CD4-positive, alpha-beta T cell treated with Interleukin-10 for 1 hour (primary cell): ENCODE measurements around the gene GLRX.

ENCODE experiments used
- DNase-seq: peaks from one replicate; pipeline ENCODE4 v3.0.0-alpha.2; 2020

The GLRX gene

DNA sequence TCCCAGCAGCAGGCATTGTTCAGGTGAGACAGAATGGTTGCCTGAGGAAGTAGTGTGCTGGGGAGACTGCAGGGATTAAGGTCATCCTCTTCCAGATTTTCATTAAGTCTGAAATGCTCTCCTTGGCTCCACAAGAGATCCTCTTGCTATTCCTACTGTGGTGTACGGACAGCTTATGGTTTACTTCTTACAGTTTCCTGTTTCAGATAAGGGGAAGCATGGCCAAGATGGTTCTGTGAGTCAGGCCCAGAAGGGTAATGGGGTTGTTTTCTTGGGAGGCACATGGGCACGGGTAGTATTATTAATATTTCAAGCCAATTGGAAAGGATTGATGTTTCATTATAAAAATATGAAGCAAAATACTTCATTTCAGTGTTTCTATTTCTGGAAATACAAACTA, 42.9 kb downstream of the GLRX start:
- no peak for DNase-seq

DNA sequence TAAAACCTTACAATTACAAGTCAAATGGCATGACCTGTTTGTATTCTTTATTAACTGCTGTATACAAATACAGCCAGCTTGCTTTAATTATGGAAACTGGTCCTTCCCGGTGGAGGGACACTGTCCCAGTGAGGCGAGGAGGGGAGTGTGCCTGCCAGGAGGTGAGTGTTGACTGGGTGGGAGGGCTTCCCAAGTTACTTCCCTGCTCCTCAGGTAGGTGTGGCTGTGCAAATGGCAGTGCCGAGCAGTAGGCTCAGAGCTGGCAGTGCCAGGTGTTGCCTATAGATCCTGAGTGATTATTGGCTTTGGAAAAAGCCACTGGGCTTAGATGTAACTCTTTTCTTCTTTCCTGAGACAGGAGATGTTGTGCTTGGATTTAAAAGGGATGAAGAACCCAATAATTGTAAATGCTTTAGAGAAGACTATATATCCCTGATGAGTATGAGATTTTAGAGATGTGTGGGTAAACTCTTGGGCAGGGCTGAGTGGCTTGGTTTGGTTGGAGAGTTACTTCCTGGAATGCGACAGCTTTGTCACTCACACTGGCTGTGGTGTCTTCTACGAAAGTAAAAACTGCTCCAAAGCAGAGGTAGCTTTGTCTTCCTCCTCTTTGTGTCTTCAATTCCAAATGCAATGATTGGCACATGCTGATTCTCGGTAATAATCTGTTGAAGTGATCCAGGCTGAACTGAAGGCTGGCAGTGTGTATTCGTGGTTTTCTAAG, 43.7 kb downstream of the GLRX start:
- no peak for DNase-seq

DNA sequence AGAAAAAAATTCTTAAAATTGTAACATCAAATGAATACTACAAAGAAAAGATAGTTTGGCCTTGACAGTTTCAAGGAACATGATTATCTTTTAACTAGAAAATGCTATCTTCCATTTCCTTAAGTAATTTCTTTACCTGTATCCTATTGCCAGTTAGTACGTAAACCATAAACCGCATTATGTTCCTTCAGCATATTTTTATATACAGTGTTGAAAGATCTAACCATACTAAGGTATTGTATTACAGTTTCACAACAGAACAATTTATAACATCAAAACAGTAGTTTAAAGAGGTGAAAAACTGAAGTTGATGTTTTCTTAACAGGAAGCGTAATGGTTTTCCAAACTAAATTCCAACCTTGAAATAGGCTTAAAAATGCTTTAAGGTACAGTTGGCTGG, 45.1 kb downstream of the GLRX start:
- DNase-seq: no peak

DNA sequence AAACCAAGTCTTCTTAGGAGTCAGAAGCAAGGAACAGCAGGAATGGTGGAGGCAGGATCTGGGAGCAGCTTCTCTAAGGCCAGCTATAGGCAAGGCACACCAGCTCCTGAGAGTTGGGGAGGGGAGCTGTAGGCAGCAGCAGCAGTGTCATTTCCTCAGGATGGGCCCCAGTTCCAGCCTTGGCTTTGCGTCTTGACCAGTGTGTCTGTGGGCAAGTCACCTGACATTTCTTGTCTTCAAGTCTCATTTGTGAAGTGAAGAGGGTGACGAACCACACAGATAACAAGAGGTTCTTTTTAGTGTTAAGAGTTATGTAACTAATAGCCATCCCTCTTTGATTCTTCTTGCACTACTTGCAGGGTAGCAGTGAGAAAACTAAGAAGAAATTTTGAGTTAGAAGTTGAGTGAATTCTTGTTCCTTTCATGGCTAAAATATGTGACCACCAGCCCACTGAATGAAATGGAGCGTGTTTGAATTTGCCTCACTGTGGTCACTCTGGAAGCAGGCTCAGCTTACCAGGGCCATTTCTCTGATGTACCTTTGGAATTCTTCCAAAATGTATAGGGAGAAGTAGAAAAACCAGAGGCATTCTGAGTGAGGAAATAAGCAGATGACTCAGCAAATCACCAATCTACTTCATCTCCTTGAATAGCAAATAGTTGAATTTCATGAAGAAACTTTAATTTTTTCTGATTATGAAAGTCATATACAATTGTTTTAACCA, 49.0 kb downstream of the GLRX start:
- DNase-seq: no peak

DNA sequence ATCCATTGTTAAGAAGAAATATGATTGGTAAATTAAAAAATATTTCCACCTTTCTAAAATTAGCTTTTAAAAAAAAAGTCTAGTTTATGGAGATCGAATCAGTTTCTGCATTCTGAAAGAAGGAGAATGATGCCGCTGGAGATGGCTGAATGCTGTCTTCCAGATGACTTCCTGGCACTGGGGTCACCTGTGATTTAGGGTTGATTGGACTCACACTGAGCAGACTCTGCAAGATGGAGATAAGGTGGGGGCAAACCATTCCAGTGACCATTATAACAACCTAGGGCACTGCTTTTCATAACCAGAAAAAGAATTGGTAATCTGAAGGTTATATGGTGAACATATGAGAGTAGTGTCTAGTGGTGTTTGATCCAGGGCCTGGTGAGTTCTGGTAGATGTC, 50.6 kb downstream of the GLRX start:
- DNase-seq: no peak

DNA sequence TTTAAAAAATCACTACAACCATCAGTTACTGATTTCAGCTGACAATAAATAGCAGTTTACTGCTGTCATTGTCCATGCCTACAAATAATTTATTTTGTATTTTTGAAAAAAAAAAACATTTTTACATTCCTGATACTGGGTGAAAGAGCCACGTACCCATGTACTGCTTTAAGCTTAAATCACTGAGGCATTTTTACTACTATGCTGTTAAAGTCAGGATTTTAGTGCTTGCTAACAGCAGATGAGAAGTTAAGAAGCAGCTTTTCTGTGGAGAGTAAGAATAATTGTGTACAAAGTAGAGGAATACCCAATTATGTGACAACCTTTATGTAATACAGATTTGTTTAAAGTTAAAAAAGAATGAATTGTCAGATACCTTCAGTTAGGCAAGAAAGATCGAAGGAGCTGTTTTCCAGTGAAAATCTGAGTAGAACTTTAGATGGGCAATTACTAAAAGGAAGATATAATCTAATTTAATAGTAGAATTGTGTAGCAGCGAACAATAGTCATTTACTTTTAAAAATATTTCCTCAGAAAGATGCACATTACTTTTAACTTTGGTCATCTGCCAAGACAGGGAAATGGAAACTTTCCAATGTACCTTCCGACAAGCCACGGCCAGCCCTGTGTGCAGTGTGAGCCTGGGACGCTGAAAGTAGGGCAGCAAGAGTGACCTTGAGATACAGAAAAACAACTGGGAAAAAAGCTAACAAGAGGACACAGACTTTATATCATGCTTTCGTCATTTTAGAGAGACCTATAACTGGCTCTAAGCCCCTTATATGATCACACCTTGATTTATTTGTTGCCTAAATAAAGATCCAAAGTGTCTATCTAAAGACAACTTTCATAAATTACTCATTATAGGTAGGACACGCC, 51.5 kb downstream of the GLRX start:
- DNase-seq: no peak

DNA sequence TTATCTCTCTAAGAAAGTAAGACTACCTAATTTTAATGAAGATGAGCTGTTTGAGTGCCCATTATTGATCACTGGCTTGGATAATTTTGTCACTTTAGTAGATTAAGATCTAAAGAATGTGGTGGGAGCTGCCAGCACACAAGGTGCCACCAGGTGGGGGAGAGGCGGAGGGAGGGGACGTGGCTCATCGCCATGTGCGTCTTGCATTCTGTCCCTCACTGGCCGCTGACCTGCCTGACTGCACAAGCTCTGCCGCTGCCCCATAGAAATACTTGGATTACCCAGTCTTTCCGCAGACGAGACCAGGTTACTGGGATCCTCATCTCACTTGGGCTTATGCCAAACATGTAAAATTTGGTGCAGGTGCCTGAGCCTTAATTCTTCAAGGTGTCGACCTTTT, 53.8 kb downstream of the GLRX start:
- no peak for DNase-seq

DNA sequence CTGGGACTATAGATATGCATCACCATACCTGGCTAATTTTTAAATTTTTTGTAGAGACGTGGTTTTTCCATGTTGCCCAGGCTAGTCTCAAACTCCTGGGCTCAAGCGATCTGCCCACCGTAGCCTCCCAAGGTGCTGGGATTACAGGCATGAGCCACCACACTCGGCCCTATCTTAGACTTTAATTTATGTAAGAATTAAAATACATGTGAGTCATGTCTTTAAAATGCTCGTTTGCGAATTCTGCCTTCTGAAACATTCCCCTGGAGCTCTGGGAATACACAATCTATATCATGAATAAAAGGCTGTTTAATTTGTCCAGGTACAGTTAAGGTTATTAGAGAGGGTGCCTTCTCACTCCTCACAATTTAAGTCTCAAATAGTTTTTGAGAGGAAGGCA, 58.6 kb downstream of the GLRX start:
- no peak for DNase-seq
